GM23338 (cell line): ENCODE measurements around the gene CNDP1. TPM values are rescaled to one million over a fixed set of nuclear protein-coding genes. Genes with fewer than 3 reads are reported as not detected.

Experiments used
- ATAC-seq: fragments of 200-7000 bp; cut with Tn5 transposase; 3 replicates; pipeline ENCODE4 v1.9.1; 2020
- DNase-seq: peaks from one replicate; pipeline ENCODE4 v3.0.0-alpha.2; 2015; ENCODE audit warnings: low spot score
- H2AFZ ChIP-seq: fragments of 200-600 bp; sonication (generic); 2 replicates; pipeline ENCODE4 v1.8.0; 2016; ENCODE audit warnings: antibody characterized with exemption, mild to moderate bottlenecking, moderate library complexity
- H3F3A ChIP-seq: fragments of 200-600 bp; sonication (generic); replicated peaks from 2 replicates; pipeline ENCODE4 v1.8.0; 2017; ENCODE audit warnings: antibody characterized with exemption, mixed run types, low read depth
- H3K27ac ChIP-seq: fragments of 200-600 bp; sonication (generic); 2 replicates; pipeline ENCODE4 v1.6.1; 2016; ENCODE audit warnings: low read depth
- H3K27me3 ChIP-seq: fragments of 200-600 bp; sonication (generic); 2 replicates; pipeline ENCODE4 v1.8.0; 2016; ENCODE audit warnings: mild to moderate bottlenecking, mixed run types, moderate library complexity; ENCODE audit not compliant: insufficient read depth
- H3K36me3 ChIP-seq: fragments of 200-600 bp; sonication (generic); 2 replicates; pipeline ENCODE4 v1.8.0; 2016; ENCODE audit warnings: mild to moderate bottlenecking; ENCODE audit not compliant: insufficient read depth
- H3K4me1 ChIP-seq: fragments of 200-600 bp; sonication (generic); 2 replicates; pipeline ENCODE4 v1.8.0; 2016; ENCODE audit warnings: mild to moderate bottlenecking, moderate library complexity; ENCODE audit not compliant: insufficient read depth
- H3K4me2 ChIP-seq: fragments of 200-600 bp; sonication (generic); 2 replicates; pipeline ENCODE4 v1.7.1; 2017; ENCODE audit warnings: mixed run types
- H3K4me3 ChIP-seq: fragments of 200-600 bp; sonication (generic); 2 replicates; pipeline ENCODE4 v1.6.1; 2016; ENCODE audit warnings: mixed run types
- H3K79me2 ChIP-seq: fragments of 200-600 bp; sonication (generic); replicated peaks from 2 replicates; pipeline ENCODE4 v1.8.0; 2017; ENCODE audit warnings: mild to moderate bottlenecking; ENCODE audit not compliant: insufficient read depth
- H3K9me2 ChIP-seq: fragments of 200-600 bp; sonication (generic); 2 replicates; pipeline ENCODE4 v1.8.0; 2017; ENCODE audit not compliant: insufficient read depth
- H4K20me1 ChIP-seq: fragments of 200-600 bp; sonication (generic); replicated peaks from 2 replicates; pipeline ENCODE4 v1.8.0; 2017; ENCODE audit warnings: mild to moderate bottlenecking; ENCODE audit not compliant: insufficient read depth
- H3K27ac Mint-ChIP-seq: 2 replicates; pipeline ENCODE4 v1.8.0; 2020; ENCODE audit warnings: inconsistent platforms, mild to moderate bottlenecking, moderate library complexity, mixed read lengths
- H3K27me3 Mint-ChIP-seq: 3 replicates; pipeline ENCODE4 v1.8.0; 2022; ENCODE audit warnings: low read depth, mild to moderate bottlenecking, moderate library complexity, mixed read lengths, inconsistent platforms; ENCODE audit not compliant: insufficient read depth, poor library complexity
- H3K36me3 Mint-ChIP-seq: 3 replicates; pipeline ENCODE4 v1.8.0; 2021; ENCODE audit warnings: low read depth, mild to moderate bottlenecking, inconsistent platforms, moderate library complexity, mixed read lengths
- H3K4me1 Mint-ChIP-seq: 3 replicates; pipeline ENCODE4 v1.8.0; 2020; ENCODE audit warnings: mild to moderate bottlenecking, inconsistent platforms, mixed read lengths
- H3K4me3 Mint-ChIP-seq: 3 replicates; pipeline ENCODE4 v1.8.0; 2021; ENCODE audit warnings: moderate library complexity, mild to moderate bottlenecking, inconsistent platforms, mixed read lengths
- H3K9me3 Mint-ChIP-seq: 3 replicates; pipeline ENCODE4 v1.8.0; 2020; ENCODE audit warnings: moderate library complexity, mild to moderate bottlenecking, inconsistent platforms, mixed read lengths
- CTCF ChIP-seq, 2 experiments: fragments of 200-600 bp in 1 of 2; sonication (generic) in 1 of 2; conservative IDR thresholded peaks; 2 replicates each; pipeline versions ENCODE4 v1.5.1 to v1.6.1; 2016 to 2017; ENCODE audit warnings: antibody characterized with exemption in 2 of 2, low read depth in 2 of 2, mild to moderate bottlenecking in 2 of 2, moderate library complexity in 1 of 2
- EZH2 ChIP-seq: fragments of 200-600 bp; sonication (generic); IDR thresholded peaks from one replicate; pipeline ENCODE4 v1.8.0; 2017; ENCODE audit warnings: antibody characterized with exemption, mild to moderate bottlenecking, low read depth; ENCODE audit not compliant: unreplicated experiment
- EZH2phosphoT487 ChIP-seq: fragments of 200-600 bp; sonication (generic); IDR thresholded peaks from one replicate; pipeline ENCODE4 v1.8.1; 2018; ENCODE audit warnings: antibody characterized with exemption; ENCODE audit not compliant: unreplicated experiment
- JUNB ChIP-seq: IDR thresholded peaks from one replicate; pipeline ENCODE4 v1.6.1; 2016; ENCODE audit warnings: antibody characterized with exemption; ENCODE audit not compliant: unreplicated experiment
- NANOG ChIP-seq: IDR thresholded peaks from 2 replicates; pipeline ENCODE4 v1.6.1; 2016; ENCODE audit warnings: antibody characterized with exemption, borderline replicate concordance
- POLR2AphosphoS5 ChIP-seq: IDR thresholded peaks from 2 replicates; pipeline ENCODE4 v1.6.1; 2016; ENCODE audit warnings: antibody characterized with exemption, low read depth
- STAT1 ChIP-seq: IDR thresholded peaks from one replicate; pipeline ENCODE4 v1.6.1; 2016; ENCODE audit warnings: antibody characterized with exemption; ENCODE audit not compliant: unreplicated experiment
- ZNF114 ChIP-seq: fragments of 250-450 bp; sonication (Bioruptor Pico); IDR thresholded peaks from 2 replicates; pipeline ENCODE4 v1.5.0; 2020; ENCODE audit warnings: mild to moderate bottlenecking, moderate library complexity
- ZNF331 ChIP-seq: fragments of 250-450 bp; sonication (Bioruptor Pico); IDR thresholded peaks from 2 replicates; pipeline ENCODE4 v1.5.0; 2020; ENCODE audit warnings: low read depth, mild to moderate bottlenecking, moderate library complexity
- ZNF462 ChIP-seq: fragments of 250-450 bp; sonication (Bioruptor Pico); IDR thresholded peaks from 2 replicates; pipeline ENCODE4 v1.5.0; 2020; ENCODE audit warnings: mild to moderate bottlenecking, moderate library complexity
- polyA plus RNA-seq: library from polyadenylated mRNA; unstranded; fragments of >200 nt; fragmentation: Nextera tagmentation; extraction: Ambion mirVana; gene quantifications from 2 replicates; pipeline ENCODE4 v1.2.1, GENCODE V29; 2016
- total RNA-seq: library from RNA; depleted of rRNA; stranded (reverse); fragments of >200 nt; shearing (Covaris generic); gene quantifications from 2 replicates; pipeline ENCODE4 v1.2.3, GENCODE V29; 2014
- TF ChIP-seq, protein P1 (sequence below): IDR thresholded peaks from one replicate; pipeline ENCODE4 v1.6.1; 2018; ENCODE audit warnings: antibody characterized with exemption; ENCODE audit not compliant: unreplicated experiment

CNDP1 gene
- total and polyA plus RNA-seq, 2 experiments from 2014 or later = 0.03 to 0.11 TPM

DNA sequence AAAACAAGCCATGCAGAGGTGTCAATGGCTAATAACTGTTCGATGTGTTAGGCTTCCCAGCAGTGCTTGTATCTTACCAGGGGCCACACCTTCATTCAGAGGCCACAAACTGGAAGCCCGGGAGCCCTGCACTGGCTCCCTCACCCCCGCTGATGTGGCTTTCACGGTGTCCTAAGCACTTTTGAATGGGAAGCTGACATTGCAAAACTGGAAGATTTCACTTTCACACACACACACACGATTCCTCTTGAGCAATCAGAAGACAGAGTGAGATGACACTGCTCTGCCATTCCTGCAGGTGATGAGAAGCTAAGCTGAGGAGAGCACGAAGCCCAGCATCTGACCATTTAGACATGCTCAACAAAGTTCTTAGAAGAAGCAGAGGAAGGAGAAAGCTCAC lies 54.7 kb downstream of the CNDP1 start:
- no peak for ATAC-seq
- Mint-ChIP-seq H3K4me3 (no peak overlapping the region), H3K27ac (no peak overlapping the region), H3K36me3 (peaks cover 12% of the 10 kb centered on the region; the same call in 2 of the 3 replicates), H3K4me1 (no peaks in the 10 kb centered on the region; the same call in 2 of the 3 replicates), H3K9me3 (no peaks in the 10 kb centered on the region; the same call in 2 of the 3 replicates), H3K27me3 (no peaks in the 10 kb centered on the region)
- no peaks in the 10 kb centered on the region for H3K79me2 ChIP-seq
- TF ChIP-seq POLR2AphosphoS5 (no peak), ZNF331 (CRISPR knock-in tag) (no peak), CTCF (conservative IDR thresholded peaks at IDR 0.05; ENCODE audit: low read depth in 2 of 2) (no peak), EZH2phosphoT487 (no peak), ZNF462 (CRISPR knock-in tag) (no peak), NANOG (no peak), ZNF114 (CRISPR knock-in tag) (no peak), JUNB (no peak), EZH2 (no peak), STAT1 (no peak)
- TF ChIP-seq, protein P1, sequence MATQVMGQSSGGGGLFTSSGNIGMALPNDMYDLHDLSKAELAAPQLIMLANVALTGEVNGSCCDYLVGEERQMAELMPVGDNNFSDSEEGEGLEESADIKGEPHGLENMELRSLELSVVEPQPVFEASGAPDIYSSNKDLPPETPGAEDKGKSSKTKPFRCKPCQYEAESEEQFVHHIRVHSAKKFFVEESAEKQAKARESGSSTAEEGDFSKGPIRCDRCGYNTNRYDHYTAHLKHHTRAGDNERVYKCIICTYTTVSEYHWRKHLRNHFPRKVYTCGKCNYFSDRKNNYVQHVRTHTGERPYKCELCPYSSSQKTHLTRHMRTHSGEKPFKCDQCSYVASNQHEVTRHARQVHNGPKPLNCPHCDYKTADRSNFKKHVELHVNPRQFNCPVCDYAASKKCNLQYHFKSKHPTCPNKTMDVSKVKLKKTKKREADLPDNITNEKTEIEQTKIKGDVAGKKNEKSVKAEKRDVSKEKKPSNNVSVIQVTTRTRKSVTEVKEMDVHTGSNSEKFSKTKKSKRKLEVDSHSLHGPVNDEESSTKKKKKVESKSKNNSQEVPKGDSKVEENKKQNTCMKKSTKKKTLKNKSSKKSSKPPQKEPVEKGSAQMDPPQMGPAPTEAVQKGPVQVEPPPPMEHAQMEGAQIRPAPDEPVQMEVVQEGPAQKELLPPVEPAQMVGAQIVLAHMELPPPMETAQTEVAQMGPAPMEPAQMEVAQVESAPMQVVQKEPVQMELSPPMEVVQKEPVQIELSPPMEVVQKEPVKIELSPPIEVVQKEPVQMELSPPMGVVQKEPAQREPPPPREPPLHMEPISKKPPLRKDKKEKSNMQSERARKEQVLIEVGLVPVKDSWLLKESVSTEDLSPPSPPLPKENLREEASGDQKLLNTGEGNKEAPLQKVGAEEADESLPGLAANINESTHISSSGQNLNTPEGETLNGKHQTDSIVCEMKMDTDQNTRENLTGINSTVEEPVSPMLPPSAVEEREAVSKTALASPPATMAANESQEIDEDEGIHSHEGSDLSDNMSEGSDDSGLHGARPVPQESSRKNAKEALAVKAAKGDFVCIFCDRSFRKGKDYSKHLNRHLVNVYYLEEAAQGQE = no peak
- no peak overlapping the region for H3K4me2 ChIP-seq
- no peaks in the 10 kb centered on the region for H3K4me1 ChIP-seq
- DNase-seq = no peak
- no peaks in the 10 kb centered on the region for H3K9me2 ChIP-seq
- no peaks in the 10 kb centered on the region for H3F3A ChIP-seq
- H3K27me3 ChIP-seq = peaks cover 26% of the 10 kb centered on the region; the same call in 1 of the 2 replicates
- H3K4me3 ChIP-seq = no peak overlapping the region
- H2AFZ ChIP-seq = no peak overlapping the region
- H4K20me1 ChIP-seq = no peaks in the 10 kb centered on the region; the same call in 1 of the 2 replicates
- no peak overlapping the region for H3K27ac ChIP-seq
- H3K36me3 ChIP-seq = no peaks in the 10 kb centered on the region
